Measurements from ENCODE around the gene CIAO2B.

The CIAO2B gene

DNA sequence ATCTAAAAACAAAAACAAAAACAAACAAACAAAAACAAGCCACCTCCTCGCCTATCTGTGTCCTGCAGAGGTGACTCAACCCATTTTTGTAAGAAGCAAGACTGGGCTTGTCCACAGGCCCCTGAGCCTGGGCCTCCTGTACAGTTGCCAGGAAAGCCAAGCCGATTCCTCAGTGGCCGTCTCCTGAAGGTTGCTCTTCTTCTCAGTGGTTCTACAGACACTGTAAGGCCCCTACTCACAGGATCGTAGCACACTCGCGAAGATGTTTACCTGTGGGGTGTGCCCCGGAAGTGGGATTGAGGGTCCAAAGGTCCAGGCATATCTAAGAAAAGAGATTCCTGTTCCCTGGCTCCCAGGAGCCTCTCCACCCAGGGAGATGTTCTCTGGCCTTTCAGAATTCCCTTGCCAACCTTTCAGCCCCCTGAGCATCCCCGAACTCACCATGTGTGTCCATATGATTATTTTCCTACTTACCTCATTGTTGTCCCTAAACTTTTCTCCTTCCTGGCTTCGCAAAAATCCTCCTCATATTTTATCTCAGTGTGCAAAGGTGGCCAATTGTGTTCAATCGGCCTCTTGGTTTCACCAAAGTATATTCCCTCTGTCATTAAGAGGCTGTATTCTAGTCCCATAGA lies 19.4 kb upstream of the CIAO2B start:
- Histone ChIP-seq H3K9me3 (ENCODE audit: insufficient read depth, low read length, severe bottlenecking) (no peaks in the 10 kb centered on the region), H3K27me3 (ENCODE audit: insufficient read depth, low read length, poor library complexity) (peaks cover 5% of the 10 kb centered on the region), H4K20me1 (ENCODE audit: insufficient read depth, low read length) (no peaks in the 10 kb centered on the region), H3K27ac (ENCODE audit: low read length) (no peak overlapping the region), H3K4me1 (ENCODE audit: insufficient read depth, low read length) (no peaks in the 10 kb centered on the region), H3K9ac (ENCODE audit: low read depth, low read length) (no peak overlapping the region), H3K79me2 (ENCODE audit: insufficient read depth, low read length) (no peaks in the 10 kb centered on the region), H3K4me3 (ENCODE audit: low read depth in 1 of 2, low read length in 2 of 2) (no peak overlapping the region), H3K4me2 (ENCODE audit: insufficient read depth, low read length) (no peak overlapping the region), H3K36me3 (ENCODE audit: insufficient read depth, low read length) (no peaks in the 10 kb centered on the region), H2AFZ (ENCODE audit: low read depth, low read length) (no peak overlapping the region; the same call in 1 of the 2 replicates)
- TF ChIP-seq, protein P1, sequence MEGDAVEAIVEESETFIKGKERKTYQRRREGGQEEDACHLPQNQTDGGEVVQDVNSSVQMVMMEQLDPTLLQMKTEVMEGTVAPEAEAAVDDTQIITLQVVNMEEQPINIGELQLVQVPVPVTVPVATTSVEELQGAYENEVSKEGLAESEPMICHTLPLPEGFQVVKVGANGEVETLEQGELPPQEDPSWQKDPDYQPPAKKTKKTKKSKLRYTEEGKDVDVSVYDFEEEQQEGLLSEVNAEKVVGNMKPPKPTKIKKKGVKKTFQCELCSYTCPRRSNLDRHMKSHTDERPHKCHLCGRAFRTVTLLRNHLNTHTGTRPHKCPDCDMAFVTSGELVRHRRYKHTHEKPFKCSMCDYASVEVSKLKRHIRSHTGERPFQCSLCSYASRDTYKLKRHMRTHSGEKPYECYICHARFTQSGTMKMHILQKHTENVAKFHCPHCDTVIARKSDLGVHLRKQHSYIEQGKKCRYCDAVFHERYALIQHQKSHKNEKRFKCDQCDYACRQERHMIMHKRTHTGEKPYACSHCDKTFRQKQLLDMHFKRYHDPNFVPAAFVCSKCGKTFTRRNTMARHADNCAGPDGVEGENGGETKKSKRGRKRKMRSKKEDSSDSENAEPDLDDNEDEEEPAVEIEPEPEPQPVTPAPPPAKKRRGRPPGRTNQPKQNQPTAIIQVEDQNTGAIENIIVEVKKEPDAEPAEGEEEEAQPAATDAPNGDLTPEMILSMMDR (IDR thresholded peaks at IDR 0.05; ENCODE audit: borderline replicate concordance, extremely low read depth, low read length, poor library complexity, severe bottlenecking), result no peak
- TF ChIP-seq EZH2 (IDR thresholded peaks at IDR 0.05; ENCODE audit: borderline replicate concordance, low read depth, low read length, severe bottlenecking), result no peak
- ATAC-seq (ENCODE audit: insufficient read depth, low read depth), result no peak
- DNase-seq, result no peak

DNA sequence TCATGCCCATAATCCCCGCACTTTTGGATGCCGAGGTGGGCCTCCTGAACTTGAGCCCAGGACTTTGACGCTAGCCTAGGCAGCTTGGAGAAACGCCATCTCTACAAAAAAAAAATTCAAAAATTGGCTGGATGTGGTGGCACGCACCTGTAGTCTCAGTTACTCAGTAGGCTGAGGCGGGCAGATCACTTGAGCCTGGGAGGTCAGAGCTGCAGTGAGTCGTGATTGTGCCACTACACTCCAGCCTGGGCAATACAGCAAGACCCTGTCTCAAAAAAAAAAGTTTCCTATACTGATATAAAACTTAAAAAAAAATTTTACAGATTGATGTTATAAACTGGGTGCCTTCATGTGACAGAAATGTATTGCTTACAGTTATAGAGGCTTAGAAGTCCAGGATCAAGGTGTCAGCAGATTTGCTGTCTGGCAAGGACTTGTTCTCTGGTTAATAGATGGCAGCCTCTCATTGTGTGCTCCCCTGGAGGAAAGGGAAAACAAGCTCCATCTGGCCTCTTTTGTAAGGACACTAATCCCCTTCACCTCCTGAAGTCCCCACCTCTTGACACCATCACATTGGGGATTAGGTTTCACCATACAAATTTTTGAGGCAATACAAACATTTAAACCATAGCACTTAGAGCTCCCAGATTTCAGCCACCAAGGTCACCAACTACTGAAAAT lies 18.4 kb upstream of the CIAO2B start:
- Histone ChIP-seq H3K36me3 (ENCODE audit: insufficient read depth, low read length) (no peaks in the 10 kb centered on the region), H2AFZ (ENCODE audit: low read depth, low read length) (no peak overlapping the region), H4K20me1 (ENCODE audit: insufficient read depth, low read length) (no peaks in the 10 kb centered on the region), H3K4me1 (ENCODE audit: insufficient read depth, low read length) (peaks cover 10% of the 10 kb centered on the region), H3K27me3 (ENCODE audit: insufficient read depth, low read length, poor library complexity) (peaks cover 13% of the 10 kb centered on the region), H3K79me2 (ENCODE audit: insufficient read depth, low read length) (no peaks in the 10 kb centered on the region), H3K27ac (ENCODE audit: low read length) (no peak overlapping the region), H3K4me3 (ENCODE audit: low read depth in 1 of 2, low read length in 2 of 2) (no peak overlapping the region), H3K9ac (ENCODE audit: low read depth, low read length) (no peak overlapping the region), H3K4me2 (ENCODE audit: insufficient read depth, low read length) (no peak overlapping the region), H3K9me3 (ENCODE audit: insufficient read depth, low read length, severe bottlenecking) (no peaks in the 10 kb centered on the region)
- DNase-seq, result no peak
- TF ChIP-seq, protein P1 (IDR thresholded peaks at IDR 0.05; ENCODE audit: borderline replicate concordance, extremely low read depth, low read length, poor library complexity, severe bottlenecking), result no peak
- no peak for TF ChIP-seq EZH2 (IDR thresholded peaks at IDR 0.05; ENCODE audit: borderline replicate concordance, low read depth, low read length, severe bottlenecking)
- ATAC-seq (ENCODE audit: insufficient read depth, low read depth), result no peak

DNA sequence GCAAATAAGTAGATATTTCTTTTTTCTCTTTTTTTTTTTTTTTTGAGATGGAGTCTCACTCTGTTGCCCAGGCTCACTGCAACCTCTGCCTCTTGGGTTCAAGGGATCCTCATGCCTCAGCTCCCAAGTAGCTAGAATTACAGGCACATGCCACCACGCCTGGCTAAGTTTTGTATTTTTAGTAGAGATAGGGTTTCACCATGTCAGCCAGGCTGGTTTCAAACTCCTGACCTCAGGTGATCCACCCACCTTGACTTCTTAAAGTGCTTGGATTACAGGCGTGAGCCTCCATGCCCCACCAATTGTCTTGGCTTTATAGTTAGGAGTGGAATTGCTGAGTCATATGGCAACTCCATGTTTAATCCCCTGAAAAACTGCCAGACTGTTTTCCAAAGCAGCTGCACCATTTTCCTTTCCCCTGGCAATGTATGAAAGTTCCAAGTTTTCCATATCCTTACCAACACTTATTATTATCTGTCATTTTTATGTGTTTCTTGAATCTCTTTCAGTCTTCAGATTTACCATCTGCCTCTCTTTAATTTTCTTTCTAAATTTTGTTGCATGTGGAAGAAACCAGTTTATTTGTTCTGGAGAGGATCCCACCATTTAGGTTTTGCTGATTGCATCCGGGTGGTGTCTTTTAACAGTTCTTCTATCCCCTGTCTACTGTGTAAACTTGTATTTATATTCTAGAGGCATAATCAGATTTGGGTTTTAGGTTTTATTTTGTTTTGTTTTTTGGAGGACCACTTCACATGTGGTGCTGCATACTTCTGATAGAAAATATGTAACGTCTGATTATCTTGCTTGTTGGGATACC lies 17.0 kb upstream of the CIAO2B start:
- peaks cover 13% of the 10 kb centered on the region for H3K27me3 ChIP-seq (ENCODE audit: insufficient read depth, low read length, poor library complexity)
- H4K20me1 ChIP-seq (ENCODE audit: insufficient read depth, low read length), result 0 out of 2 replicates have a peak, but pooled peaks cover 3% of the 10 kb centered on the region
- peaks cover 12% of the 10 kb centered on the region for H3K4me1 ChIP-seq (ENCODE audit: insufficient read depth, low read length)
- ATAC-seq (ENCODE audit: insufficient read depth, low read depth), result no peak
- H3K79me2 ChIP-seq (ENCODE audit: insufficient read depth, low read length), result no peaks in the 10 kb centered on the region
- H3K36me3 ChIP-seq (ENCODE audit: insufficient read depth, low read length), result no peaks in the 10 kb centered on the region
- H3K4me3 ChIP-seq (ENCODE audit: low read depth in 1 of 2, low read length in 2 of 2), result no peak overlapping the region
- no peak overlapping the region for H3K27ac ChIP-seq (ENCODE audit: low read length)
- no peak for TF ChIP-seq EZH2 (IDR thresholded peaks at IDR 0.05; ENCODE audit: borderline replicate concordance, low read depth, low read length, severe bottlenecking)
- TF ChIP-seq, protein P1 (IDR thresholded peaks at IDR 0.05; ENCODE audit: borderline replicate concordance, extremely low read depth, low read length, poor library complexity, severe bottlenecking), result no peak
- no peak overlapping the region for H3K9ac ChIP-seq (ENCODE audit: low read depth, low read length)
- H3K9me3 ChIP-seq (ENCODE audit: insufficient read depth, low read length, severe bottlenecking), result no peaks in the 10 kb centered on the region
- H3K4me2 ChIP-seq (ENCODE audit: insufficient read depth, low read length), result no peak overlapping the region
- no peak for DNase-seq
- no peak overlapping the region for H2AFZ ChIP-seq (ENCODE audit: low read depth, low read length)

Data from DND-41 (cell line).